Panc1 (cell line): ENCODE measurements around the gene WNK1. TPM values are rescaled to one million over a fixed set of nuclear protein-coding genes. Genes with fewer than 3 reads are reported as not detected.
A peak's percentile ranks its signal among the peaks of the same experiment; 100 is the strongest.

ENCODE experiments used
- ATAC-seq: fragments of 200-7000 bp; cut with Tn5 transposase; 2 replicates; pipeline ENCODE4 v1.9.1; 2020; ENCODE audit warnings: mild to moderate bottlenecking, moderate library complexity
- BruUV-seq: library from RNA; stranded (reverse); fragments of 400-500 nt; replicated peaks from 2 replicates; lab custom pipeline; 2021; lab: Mats Ljungman, UMichigan
- CTCF ChIA-PET: fragments of 300-600 bp; sonication (Branson Sonifier 250); formaldehyde crosslinking; loops from one replicate; lab custom pipeline; 2022; ENCODE audit warnings: antibody characterized with exemption; lab: Charles Lee
- POLR2A ChIA-PET: fragments of 300-600 bp; sonication (Branson Sonifier 250); formaldehyde crosslinking; loops from one replicate; lab custom pipeline; 2022; ENCODE audit warnings: antibody characterized with exemption; lab: Charles Lee
- DNase-seq: peaks from one replicate; pipeline ENCODE4 v3.0.0-alpha.2; 2010; ENCODE audit warnings: low read depth, low spot score
- H3K27ac ChIP-seq: 2 replicates; pipeline ENCODE4 v1.5.1; 2011; ENCODE audit warnings: mild to moderate bottlenecking, low read length, inconsistent platforms
- H3K27me3 ChIP-seq: fragments of 200-500 bp; sonication (Bioruptor generic); 2 replicates; pipeline ENCODE4 v1.6.0; 2014; ENCODE audit warnings: low read length, inconsistent platforms; ENCODE audit not compliant: control insufficient read depth, insufficient read depth
- H3K36me3 ChIP-seq: fragments of 200-500 bp; sonication (Bioruptor generic); 2 replicates; pipeline ENCODE4 v1.5.1; 2014; ENCODE audit warnings: inconsistent platforms, mild to moderate bottlenecking, low read length, moderate library complexity; ENCODE audit not compliant: control insufficient read depth, insufficient read depth
- H3K4me1 ChIP-seq: 2 replicates; pipeline ENCODE4 v1.5.1; 2011; ENCODE audit warnings: inconsistent platforms, mild to moderate bottlenecking, low read length, moderate library complexity; ENCODE audit not compliant: control insufficient read depth, insufficient read depth
- H3K4me3 ChIP-seq, 2 experiments: 2 replicates each; pipeline ENCODE4 v1.5.1; 2011 to 2012; ENCODE audit warnings: low read depth in 2 of 2, low read length in 2 of 2, mild to moderate bottlenecking in 2 of 2, inconsistent platforms in 1 of 2, moderate library complexity in 1 of 2
- H3K9me3 ChIP-seq: fragments of 200-500 bp; sonication (Bioruptor generic); 2 replicates; pipeline ENCODE4 v1.5.1; 2014; ENCODE audit warnings: low read depth, mild to moderate bottlenecking, inconsistent platforms, low read length, moderate library complexity; ENCODE audit not compliant: control insufficient read depth, insufficient read depth
- CTCF ChIP-seq: fragments of 450-650 bp; IDR thresholded peaks from 2 replicates; pipeline ENCODE4 v1.5.1; 2017; ENCODE audit warnings: mild to moderate bottlenecking
- POLR2AphosphoS5 ChIP-seq: IDR thresholded peaks from 2 replicates; pipeline ENCODE4 v1.6.1; 2012; ENCODE audit warnings: mild to moderate bottlenecking, low read depth, low read length, moderate library complexity
- REST ChIP-seq, 2 experiments: IDR thresholded peaks; 2 replicates each; pipeline ENCODE4 v1.6.1; 2011 to 2012; ENCODE audit warnings: low read depth in 2 of 2, control low read depth in 1 of 2, low read length in 1 of 2, mild to moderate bottlenecking in 1 of 2, moderate library complexity in 1 of 2; ENCODE audit not compliant: insufficient read depth in 1 of 2
- SIN3A ChIP-seq: IDR thresholded peaks from 2 replicates; pipeline ENCODE4 v1.6.1; 2012; ENCODE audit warnings: low read depth, mild to moderate bottlenecking, low read length, moderate library complexity, borderline replicate concordance; ENCODE audit not compliant: insufficient read depth
- TCF7L2 ChIP-seq: IDR thresholded peaks from 2 replicates; pipeline ENCODE4 v1.6.1; 2011; ENCODE audit warnings: mild to moderate bottlenecking, low read depth, low read length, inconsistent platforms
- in situ Hi-C: cut with HindIII; loops from 2 replicates; pipeline ENCODE4 v1.10.0; 2016; ENCODE audit warnings: low sequenced_read_pairs, low pct_unique_long_range_greater_than_20kb
- intact Hi-C: fragments of 100-400 bp; cut with micrococcal nuclease; formaldehyde crosslinking; loops from one replicate; pipeline ENCODE4 v1.10.0; 2022; ENCODE audit not compliant: unreplicated experiment
- total RNA-seq: library from RNA; stranded (reverse); gene quantifications from one replicate; pipeline ENCODE4 v1.2.1, GENCODE V29; 2021; ENCODE audit not compliant: unreplicated experiment

The WNK1 gene
- total RNA-seq, 1 experiment from 2014 or later = 181 TPM

GRCh38 chr12:724194-724855 is 28.1 kb upstream of the WNK1 start:
- BruUV-seq = no TSS peak
- CTCF ChIA-PET = no interaction called here
- in situ Hi-C loops = no loop called here
- DNase-seq = peak; percentile 7
- TF ChIP-seq REST (IDR thresholded peaks at IDR 0.05; ENCODE audit: insufficient read depth in 1 of 2, low read depth in 2 of 2, low read length in 1 of 2) (no peak), SIN3A (no peak), CTCF (no peak), TCF7L2 (no peak), POLR2AphosphoS5 (no peak)
- Histone ChIP-seq H3K9me3 (no peaks in the 10 kb centered on the region), H3K4me3 (no peak overlapping the region), H3K27ac (no peak overlapping the region), H3K27me3 (no peaks in the 10 kb centered on the region), H3K36me3 (no peaks in the 10 kb centered on the region), H3K4me1 (no peaks in the 10 kb centered on the region)
- POLR2A ChIA-PET = no interaction called here
- no peak for ATAC-seq
- intact Hi-C loops = no loop called here

- CTCF ChIA-PET = no interaction called here
- Histone ChIP-seq H3K27ac (no peak overlapping the region), H3K27me3 (no peaks in the 10 kb centered on the region), H3K4me1 (no peaks in the 10 kb centered on the region), H3K9me3 (no peaks in the 10 kb centered on the region), H3K36me3 (no peaks in the 10 kb centered on the region), H3K4me3 (no peak overlapping the region)
- no TSS peak for BruUV-seq
- DNase-seq (no peak), ATAC-seq (no peak)
- in situ Hi-C loops (no loop called here), intact Hi-C loops (no loop called here)
- no peak for TF ChIP-seq CTCF
- TF ChIP-seq POLR2AphosphoS5 = no peak
- TF ChIP-seq SIN3A = no peak
- no peak for TF ChIP-seq REST (IDR thresholded peaks at IDR 0.05; ENCODE audit: insufficient read depth in 1 of 2, low read depth in 2 of 2, low read length in 1 of 2)
- TF ChIP-seq TCF7L2 = no peak
- POLR2A ChIA-PET = no interaction called here
Observed at GRCh38 chr12:725076-725475, 27.3 kb upstream of the WNK1 start.
